Measurements from ENCODE around the gene PHF11.

Gene PHF11

GRCh38 chr13:49533591-49534269 is 38.0 kb downstream of the PHF11 start:
- no peaks in the 10 kb centered on the region for H3K4me1 ChIP-seq (ENCODE audit: insufficient read depth, poor library complexity, severe bottlenecking)
- no peak for TF ChIP-seq CTCF (IDR thresholded peaks at IDR 0.05; ENCODE audit: poor library complexity, severe bottlenecking)
- H3K27ac ChIP-seq (ENCODE audit: poor library complexity, severe bottlenecking), result no peak overlapping the region
- H3K36me3 ChIP-seq (ENCODE audit: low read depth), result peaks cover 7% of the 10 kb centered on the region
- H3K9me3 ChIP-seq (ENCODE audit: severe bottlenecking), result no peaks in the 10 kb centered on the region
- no peak for DNase-seq (ENCODE audit: low spot score)
- no peaks in the 10 kb centered on the region for H3K27me3 ChIP-seq (ENCODE audit: insufficient read depth, poor library complexity, severe bottlenecking)
- no peak overlapping the region for H3K4me3 ChIP-seq (ENCODE audit: severe bottlenecking)
- no peak for ATAC-seq (ENCODE audit: low read depth)

DNA sequence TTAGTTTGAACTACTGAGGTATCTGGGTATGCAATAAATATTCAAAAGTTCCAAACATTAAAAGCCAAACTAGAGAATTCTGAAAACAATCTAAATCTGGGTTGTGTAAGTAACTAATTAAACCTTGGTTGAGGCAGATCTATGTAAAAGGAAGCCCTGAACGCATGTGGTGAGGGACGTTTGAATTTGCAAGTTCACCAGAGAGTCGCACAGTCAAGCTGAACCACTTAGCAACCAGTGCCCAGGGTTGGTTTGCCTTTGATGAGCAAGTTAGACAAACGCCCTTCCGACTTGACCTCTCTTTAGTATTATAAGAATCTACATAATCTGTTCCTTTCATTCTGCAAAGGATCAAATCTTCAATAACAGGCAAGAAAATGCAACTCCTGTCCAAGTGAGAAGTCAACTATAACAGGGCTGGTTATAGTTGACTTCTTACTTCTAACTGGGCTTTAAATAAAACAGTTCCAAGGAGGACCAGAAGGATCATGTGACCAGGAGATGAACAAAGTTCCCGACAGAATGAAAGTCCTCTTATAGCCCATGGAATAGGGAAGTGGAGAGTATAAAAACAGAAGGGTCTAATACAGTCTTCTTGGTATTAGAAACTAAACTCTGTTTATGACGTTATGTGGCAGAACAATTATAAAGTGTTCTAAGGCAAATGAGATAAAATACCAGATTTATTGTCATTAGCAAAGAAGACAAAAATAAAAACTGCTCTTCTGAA is 40.6 kb downstream of the PHF11 start:
- Histone ChIP-seq H3K36me3 (ENCODE audit: low read depth) (peaks cover 15% of the 10 kb centered on the region; the same call in 1 of the 2 replicates), H3K27me3 (ENCODE audit: insufficient read depth, poor library complexity, severe bottlenecking) (no peaks in the 10 kb centered on the region), H3K9me3 (ENCODE audit: severe bottlenecking) (no peaks in the 10 kb centered on the region), H3K27ac (ENCODE audit: poor library complexity, severe bottlenecking) (no peak overlapping the region), H3K4me3 (ENCODE audit: severe bottlenecking) (no peak overlapping the region), H3K4me1 (ENCODE audit: insufficient read depth, poor library complexity, severe bottlenecking) (no peaks in the 10 kb centered on the region)
- no peak for DNase-seq (ENCODE audit: low spot score)
- no peak for TF ChIP-seq CTCF (IDR thresholded peaks at IDR 0.05; ENCODE audit: poor library complexity, severe bottlenecking)
- ATAC-seq (ENCODE audit: low read depth), result no peak

GRCh38 chr13:49538404-49538803 is 42.7 kb downstream of the PHF11 start:
- no peak for ATAC-seq (ENCODE audit: low read depth)
- DNase-seq (ENCODE audit: low spot score), result no peak
- Histone ChIP-seq H3K36me3 (ENCODE audit: low read depth) (peaks cover 18% of the 10 kb centered on the region), H3K9me3 (ENCODE audit: severe bottlenecking) (no peaks in the 10 kb centered on the region), H3K27ac (ENCODE audit: poor library complexity, severe bottlenecking) (no peak overlapping the region), H3K27me3 (ENCODE audit: insufficient read depth, poor library complexity, severe bottlenecking) (no peaks in the 10 kb centered on the region), H3K4me3 (ENCODE audit: severe bottlenecking) (no peak overlapping the region), H3K4me1 (ENCODE audit: insufficient read depth, poor library complexity, severe bottlenecking) (no peaks in the 10 kb centered on the region)
- no peak for TF ChIP-seq CTCF (IDR thresholded peaks at IDR 0.05; ENCODE audit: poor library complexity, severe bottlenecking)

GRCh38 chr13:49539313-49539712 is 43.6 kb downstream of the PHF11 start:
- H3K4me3 ChIP-seq (ENCODE audit: severe bottlenecking), result no peak overlapping the region
- no peaks in the 10 kb centered on the region for H3K9me3 ChIP-seq (ENCODE audit: severe bottlenecking)
- peaks cover 18% of the 10 kb centered on the region for H3K36me3 ChIP-seq (ENCODE audit: low read depth)
- ATAC-seq (ENCODE audit: low read depth) (no peak), DNase-seq (ENCODE audit: low spot score) (no peak)
- TF ChIP-seq CTCF (IDR thresholded peaks at IDR 0.05; ENCODE audit: poor library complexity, severe bottlenecking), result no peak
- H3K27me3 ChIP-seq (ENCODE audit: insufficient read depth, poor library complexity, severe bottlenecking), result no peaks in the 10 kb centered on the region
- no peaks in the 10 kb centered on the region for H3K4me1 ChIP-seq (ENCODE audit: insufficient read depth, poor library complexity, severe bottlenecking)
- no peak overlapping the region for H3K27ac ChIP-seq (ENCODE audit: poor library complexity, severe bottlenecking)

- Histone ChIP-seq H3K27ac (ENCODE audit: poor library complexity, severe bottlenecking) (no peak overlapping the region), H3K36me3 (ENCODE audit: low read depth) (peaks cover 22% of the 10 kb centered on the region)
Measured at GRCh38 chr13:49539746-49540145, 44.0 kb downstream of the PHF11 start.

More at GRCh38 chr13:49539746-49540145, 44.0 kb downstream of the PHF11 start:
- no peak for DNase-seq (ENCODE audit: low spot score)
- Histone ChIP-seq H3K9me3 (ENCODE audit: severe bottlenecking) (no peaks in the 10 kb centered on the region), H3K27me3 (ENCODE audit: insufficient read depth, poor library complexity, severe bottlenecking) (no peaks in the 10 kb centered on the region), H3K4me3 (ENCODE audit: severe bottlenecking) (no peak overlapping the region), H3K4me1 (ENCODE audit: insufficient read depth, poor library complexity, severe bottlenecking) (no peaks in the 10 kb centered on the region)
- TF ChIP-seq CTCF (IDR thresholded peaks at IDR 0.05; ENCODE audit: poor library complexity, severe bottlenecking), result no peak
- ATAC-seq (ENCODE audit: low read depth), result no peak

Data from RWPE2 (cell line).